UCSD-AML1 (cell line): Measurements from ENCODE around the gene NRP1.

Experiments
- DNase-seq: peaks from one replicate; lab custom pipeline; 2025; ENCODE audit not compliant: unreplicated experiment; lab: John Stamatoyannopoulos, UW

NRP1 gene

GRCh38 chr10:33293531-33294170, 40.8 kb downstream of the NRP1 start:
- DNase-seq: no peak

DNA sequence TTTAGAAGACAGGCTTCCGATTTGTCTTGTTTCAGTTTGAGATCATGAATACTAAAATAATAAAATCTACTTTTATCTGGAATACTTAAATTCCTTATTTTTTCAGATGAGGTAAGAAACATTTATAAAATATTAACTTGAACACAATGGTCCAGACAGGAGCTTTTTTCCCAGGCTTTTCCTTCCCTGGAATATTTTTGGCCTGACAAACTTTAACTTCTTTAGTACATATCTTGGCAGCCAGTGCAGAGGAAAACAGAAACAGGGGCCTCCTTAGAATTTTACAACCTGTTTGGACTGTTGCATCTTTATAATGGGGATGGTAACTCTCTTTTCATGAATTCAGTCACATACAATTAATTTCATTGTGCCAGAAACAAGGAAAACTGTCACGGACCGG, 41.4 kb downstream of the NRP1 start:
- DNase-seq: no peak

DNA sequence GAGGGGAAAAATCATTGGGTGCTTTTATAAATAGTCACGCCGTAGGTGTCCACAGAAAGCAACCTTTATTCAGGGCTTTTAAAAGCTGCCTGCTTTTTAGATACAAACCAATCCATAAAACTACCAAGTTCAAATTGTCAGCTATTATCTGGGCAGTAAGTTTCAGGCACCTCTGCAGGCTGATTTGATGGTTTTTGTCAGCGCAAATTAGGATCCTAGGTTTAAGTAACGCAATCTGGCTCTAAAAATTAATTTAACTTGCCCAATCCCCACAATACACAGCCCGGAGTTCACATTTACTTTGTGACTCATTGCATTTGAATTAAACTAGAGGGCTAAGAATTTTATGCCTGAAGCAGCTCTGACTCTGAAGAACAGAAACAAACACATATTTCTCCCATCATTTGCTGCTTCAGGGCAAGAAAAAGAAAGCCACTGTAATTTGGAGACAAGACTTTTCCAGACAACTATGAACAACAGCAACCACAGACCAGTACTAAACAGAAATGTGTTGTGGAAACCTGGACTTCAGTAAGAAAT, 43.3 kb downstream of the NRP1 start:
- no peak for DNase-seq

GRCh38 chr10:33290321-33291052, 44.0 kb downstream of the NRP1 start:
- DNase-seq: no peak

DNA sequence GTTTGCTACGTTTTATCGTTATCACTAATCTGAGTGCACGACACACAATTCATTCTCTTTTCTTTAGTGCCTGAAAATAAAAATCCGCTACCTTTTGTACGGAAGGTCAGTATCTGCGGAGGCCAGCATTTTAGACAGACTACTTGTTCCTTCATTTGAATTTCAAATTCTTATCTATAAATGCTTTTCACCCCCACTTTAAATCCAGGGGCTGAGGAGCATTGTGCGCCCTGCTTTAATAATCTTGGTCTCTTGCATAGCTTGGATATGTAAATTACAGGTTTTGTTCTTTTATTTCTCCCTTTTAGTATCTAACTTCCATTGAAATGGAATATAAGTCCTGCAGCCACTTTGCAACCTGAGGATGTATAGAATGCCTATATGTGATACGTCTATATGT, 44.7 kb downstream of the NRP1 start:
- DNase-seq: no peak

DNA sequence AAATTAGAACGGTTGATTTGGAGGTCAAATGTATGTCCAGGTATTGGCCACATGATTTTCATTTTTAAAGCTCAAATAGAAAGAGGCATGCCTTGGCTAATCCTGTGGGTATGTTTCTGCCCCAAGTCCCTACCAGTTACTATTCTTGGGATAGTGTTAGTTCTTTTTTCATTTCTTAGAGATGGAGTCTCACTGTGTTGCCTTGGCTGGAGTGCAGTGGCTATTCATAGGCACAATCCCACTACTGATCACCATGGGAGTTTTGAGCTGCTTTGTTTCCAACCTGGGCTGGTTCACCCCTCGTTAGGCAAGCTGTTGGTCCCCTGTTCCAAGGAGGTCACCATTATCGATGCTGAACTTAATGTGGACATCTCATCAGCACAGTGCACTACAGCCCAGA, 46.3 kb downstream of the NRP1 start:
- no peak for DNase-seq

- no peak for DNase-seq
Observed at GRCh38 chr10:33287112-33287511, 47.4 kb downstream of the NRP1 start.

GRCh38 chr10:33286157-33286934, 48.1 kb downstream of the NRP1 start:
- DNase-seq: no peak

DNA sequence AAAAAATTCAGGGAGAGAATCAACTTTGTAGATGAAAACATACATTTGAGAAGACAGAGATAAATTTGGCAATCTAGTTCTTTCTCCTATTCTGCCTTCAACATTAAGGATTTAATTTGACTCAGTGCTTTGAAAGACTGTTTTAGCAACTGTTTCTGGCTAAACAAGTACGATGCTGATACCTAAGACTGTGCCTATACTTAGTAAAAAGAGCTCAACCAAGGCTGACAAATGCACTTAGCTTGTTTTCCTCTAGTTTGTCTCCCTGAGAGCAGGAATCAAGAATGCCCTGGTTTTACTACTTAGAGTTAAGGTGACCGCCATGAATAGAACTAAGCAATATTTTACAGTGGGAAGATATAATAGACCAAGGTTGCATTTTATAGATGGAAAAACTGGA, 49.5 kb downstream of the NRP1 start:
- DNase-seq: no peak

DNA sequence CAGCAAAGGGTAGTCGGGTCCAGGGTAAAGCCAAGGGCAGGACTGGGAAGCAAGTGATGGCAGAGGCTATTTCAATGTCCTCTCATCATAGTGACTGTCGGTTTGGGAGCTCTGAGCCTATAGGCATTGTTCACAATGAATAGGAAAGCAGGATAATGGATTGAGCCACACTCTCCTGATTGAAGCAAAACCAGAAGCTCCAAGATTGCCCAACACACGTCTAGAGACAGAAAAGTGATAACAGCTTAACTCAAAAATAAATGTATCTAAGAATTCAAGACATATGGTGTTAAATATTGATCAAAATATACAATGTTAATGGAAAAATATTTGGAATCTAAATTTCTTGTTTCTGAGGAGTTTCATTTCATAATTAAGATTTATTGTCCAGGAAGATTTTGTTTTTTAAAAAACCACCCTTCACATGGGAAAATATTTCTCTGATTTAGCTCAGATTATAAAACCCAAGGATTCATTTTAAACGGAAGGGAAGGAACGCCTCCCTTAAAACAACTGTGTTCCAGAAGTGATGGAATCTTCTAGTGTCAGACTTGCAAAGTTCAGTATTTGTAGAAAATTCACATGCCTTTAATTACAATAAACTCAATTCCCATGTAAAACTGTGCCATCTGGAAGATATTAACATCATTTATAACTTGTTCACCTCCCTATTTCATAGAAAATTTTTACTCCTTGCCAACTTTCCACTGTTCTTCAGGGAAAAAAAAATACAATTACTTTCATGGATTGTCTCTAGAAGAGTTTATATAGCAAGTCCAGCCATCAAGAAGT, 54.5 kb downstream of the NRP1 start:
- no peak for DNase-seq

DNA sequence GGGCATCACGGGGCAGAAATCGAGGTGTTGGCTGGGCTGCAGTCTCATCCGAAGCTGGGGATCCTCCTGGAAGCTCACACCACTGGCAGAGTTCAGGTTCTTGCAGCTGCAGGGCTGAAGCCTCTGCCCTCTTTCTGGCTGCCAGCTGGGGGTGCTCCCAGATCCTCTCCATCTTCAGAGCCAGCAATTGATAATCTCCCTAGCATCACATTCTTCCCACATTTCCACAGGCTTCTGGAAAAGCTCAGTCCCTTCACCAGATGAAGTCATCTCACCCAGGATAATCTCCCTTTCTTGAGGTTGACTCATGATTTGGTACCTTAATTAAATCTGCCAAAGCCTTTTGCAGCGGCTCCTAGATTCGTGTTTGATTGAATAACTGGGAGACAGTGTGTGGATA, 55.2 kb downstream of the NRP1 start:
- DNase-seq: no peak

- no peak for DNase-seq
Observed at GRCh38 chr10:33278198-33278597, 56.3 kb downstream of the NRP1 start.

DNA sequence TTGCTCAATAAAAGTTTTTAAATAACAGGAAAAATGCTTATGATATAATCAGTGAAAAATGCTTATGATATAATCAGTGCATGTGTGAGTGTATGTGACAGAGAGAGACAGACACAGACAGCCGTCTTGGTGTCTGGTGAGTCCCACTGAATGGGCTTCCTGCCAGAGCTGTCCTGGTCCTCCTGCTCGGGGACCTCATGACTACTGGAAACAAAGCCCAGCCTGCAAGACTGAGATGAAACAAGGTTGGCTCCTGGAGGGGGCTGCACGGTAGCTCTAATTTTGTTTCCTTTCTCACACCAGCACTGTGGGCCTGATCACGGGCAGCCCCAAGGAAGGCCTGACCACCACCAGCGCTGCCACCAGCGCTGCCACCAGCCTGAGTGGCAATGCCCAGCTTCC, 57.3 kb downstream of the NRP1 start:
- no peak for DNase-seq

DNA sequence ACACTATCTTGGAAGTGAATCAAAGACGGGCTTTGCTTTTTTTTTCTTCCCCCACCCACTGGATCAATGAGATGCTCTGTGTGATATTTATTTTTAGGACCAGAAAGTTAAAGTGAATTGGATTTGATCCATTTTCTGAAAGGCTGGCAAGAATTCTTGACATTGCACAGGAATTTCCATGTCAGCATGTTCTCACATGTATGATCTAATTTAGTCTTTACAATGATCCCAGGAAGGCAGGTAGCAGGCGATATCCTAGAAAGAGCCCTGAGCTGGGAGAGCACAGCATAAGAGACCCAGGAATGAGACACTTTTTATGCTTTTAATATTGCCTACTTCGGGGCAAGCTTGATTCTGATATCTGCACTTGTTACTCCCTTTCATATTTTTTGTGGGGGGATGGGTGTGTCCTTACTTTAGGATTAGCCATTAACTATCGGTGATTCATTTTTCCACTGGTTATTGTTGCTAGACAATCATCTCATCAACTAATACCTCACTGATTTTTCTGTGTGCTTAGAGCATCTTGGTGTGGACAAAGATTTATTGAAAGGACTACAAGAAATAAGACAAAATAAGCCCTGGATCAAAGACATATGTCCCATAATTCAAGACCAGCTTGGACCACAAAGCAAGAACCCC, 58.1 kb downstream of the NRP1 start:
- no peak for DNase-seq

GRCh38 chr10:33274096-33274785, 60.2 kb downstream of the NRP1 start:
- no peak for DNase-seq

- DNase-seq: no peak
Observed at GRCh38 chr10:33273295-33274002, 61.0 kb downstream of the NRP1 start.

DNA sequence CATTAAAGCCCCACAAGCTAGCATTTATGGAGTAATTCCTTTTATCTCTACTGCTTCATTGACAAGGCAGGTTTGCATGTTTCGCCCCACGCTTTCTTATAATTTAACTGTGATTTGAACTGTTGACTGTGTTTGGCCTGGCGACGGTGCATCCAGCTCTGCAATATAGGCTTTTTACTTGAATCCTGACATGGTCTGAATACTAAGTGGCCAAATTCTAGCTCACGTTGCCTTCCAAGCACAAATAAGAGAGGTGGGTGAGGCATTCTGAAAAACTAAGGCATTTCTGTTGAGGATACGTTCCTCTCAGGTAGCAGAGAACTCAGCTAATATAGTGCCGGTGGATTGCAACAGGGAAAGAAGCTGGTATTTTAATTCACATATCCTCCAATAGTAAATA, 61.8 kb downstream of the NRP1 start:
- DNase-seq: no peak

DNA sequence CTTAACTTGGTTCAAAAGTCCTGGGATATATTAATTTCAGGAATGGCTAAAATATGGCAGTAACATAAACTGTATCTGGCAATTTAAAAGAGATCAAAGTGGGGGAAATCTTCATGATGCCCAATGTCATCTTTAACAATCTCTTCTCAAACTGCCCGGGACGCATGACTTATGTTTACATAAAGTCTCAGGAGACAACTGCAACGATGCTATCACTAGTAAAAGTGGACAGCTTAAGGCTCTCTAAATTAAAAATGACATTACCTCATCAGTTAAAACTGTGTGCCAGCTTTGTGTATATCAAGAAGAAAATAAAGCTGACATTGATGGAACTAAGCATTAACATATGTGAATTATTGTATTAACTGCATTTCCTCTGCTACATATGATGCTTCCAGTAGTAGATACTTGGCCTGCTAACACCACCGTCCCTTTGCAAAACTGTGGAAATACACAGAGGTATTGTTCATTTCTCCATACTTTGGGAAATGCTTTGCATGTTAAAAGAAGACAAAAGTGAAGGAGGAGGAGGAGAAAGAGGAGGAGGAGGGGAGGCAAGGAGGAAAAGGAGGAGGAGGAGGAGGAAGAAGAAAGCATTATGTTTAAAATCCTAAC, 62.4 kb downstream of the NRP1 start:
- no peak for DNase-seq

GRCh38 chr10:33270971-33271370, 63.5 kb downstream of the NRP1 start:
- no peak for DNase-seq
